HCT116 (cell line): Measurements from ENCODE around the gene NT5C3B. TPM values are rescaled to one million over a fixed set of nuclear protein-coding genes. Genes with fewer than 3 reads are reported as not detected.
A peak's percentile ranks its signal among the peaks of the same experiment; 100 is the strongest.

ENCODE experiments used
- ATAC-seq: fragments of 200-7000 bp; cut with Tn5 transposase; 2 replicates; pipeline ENCODE4 v1.9.1; 2020; ENCODE audit warnings: mild to moderate bottlenecking, moderate library complexity
- BruUV-seq: library from RNA; stranded (reverse); fragments of 400-500 nt; replicated peaks from 2 replicates; lab custom pipeline; 2021; lab: Mats Ljungman, UMichigan
- CTCF ChIA-PET: fragments of 300-600 bp; sonication (Branson Sonifier 250); formaldehyde crosslinking; loops from one replicate; lab custom pipeline; 2021; ENCODE audit warnings: antibody characterized with exemption; lab: Charles Lee
- POLR2A ChIA-PET: fragments of 300-600, 350-600 bp; sonication (Branson Sonifier 250); formaldehyde crosslinking; loops from one replicate; lab custom pipeline; 2021; ENCODE audit warnings: antibody characterized with exemption; lab: Charles Lee
- RAD21 ChIA-PET, 2 experiments: fragments of 300-600 bp; sonication (Branson Sonifier 250); formaldehyde crosslinking; loops; one replicate each; lab custom pipeline; 2023; ENCODE audit warnings: low total read pairs in 2 of 2; ENCODE audit not compliant: uncharacterized antibody in 2 of 2, unreplicated experiment in 2 of 2, low non-redundant PET in 1 of 2; lab: Charles Lee
- DNase-seq: peaks from one replicate; pipeline ENCODE4 v3.0.0-alpha.2; 2010; ENCODE audit warnings: low read depth, low spot score
- H2AFZ ChIP-seq: fragments of 200-600 bp; shearing (Covaris generic), sonication (generic); 2 replicates; pipeline ENCODE4 v1.6.1; 2017; ENCODE audit warnings: low read depth, mixed run types, mixed read lengths, antibody characterized with exemption, low read length; ENCODE audit not compliant: poor library complexity, severe bottlenecking
- H3K27ac ChIP-seq: 2 replicates; pipeline ENCODE4 v1.5.1; 2012; ENCODE audit warnings: low read depth, low read length
- H3K27me3 ChIP-seq: fragments of 200-600 bp; sonication (generic); 2 replicates; pipeline ENCODE4 v1.6.1; 2016; ENCODE audit warnings: mixed run types, low read length, mixed read lengths; ENCODE audit not compliant: insufficient read depth
- H3K36me3 ChIP-seq, 2 experiments: fragments of 200-500 bp in 1 of 2; fragments of 200-600 bp in 1 of 2; sonication (Bioruptor generic) in 1 of 2; sonication (generic) in 1 of 2; 2 replicates each; pipeline versions ENCODE4 v1.5.1 to v1.6.1; 2014 to 2016; ENCODE audit warnings: low read length in 2 of 2, inconsistent platforms in 1 of 2, mixed read lengths in 1 of 2, mixed run types in 1 of 2; ENCODE audit not compliant: insufficient read depth in 2 of 2, control insufficient read depth in 1 of 2
- H3K4me1 ChIP-seq, 2 experiments: fragments of 200-600 bp in 1 of 2; sonication (generic) in 1 of 2; 2 replicates each; pipeline versions ENCODE4 v1.5.1 to v1.6.1; 2012 to 2017; ENCODE audit warnings: low read length in 2 of 2, inconsistent platforms in 1 of 2, mild to moderate bottlenecking in 1 of 2, mixed read lengths in 1 of 2, mixed run types in 1 of 2, moderate library complexity in 1 of 2; ENCODE audit not compliant: insufficient read depth in 2 of 2, control insufficient read depth in 1 of 2
- H3K4me2 ChIP-seq: fragments of 200-600 bp; sonication (generic); 2 replicates; pipeline ENCODE4 v1.6.1; 2017; ENCODE audit warnings: mixed run types, low read length, mixed read lengths
- H3K4me3 ChIP-seq, 2 experiments: fragments of 200-600 bp in 1 of 2; sonication (generic) in 1 of 2; replicated peaks in 1 of 2; 2 replicates each; pipeline ENCODE4 v1.5.1; 2011 to 2016; ENCODE audit warnings: low read length in 2 of 2, control low read depth in 1 of 2, low read depth in 1 of 2, mild to moderate bottlenecking in 1 of 2, mixed read lengths in 1 of 2, mixed run types in 1 of 2
- H3K79me2 ChIP-seq: fragments of 200-600 bp; sonication (generic); 2 replicates; pipeline ENCODE4 v1.6.1; 2017; ENCODE audit warnings: mild to moderate bottlenecking, mixed run types, low read length, moderate library complexity, mixed read lengths; ENCODE audit not compliant: insufficient read depth
- H3K9ac ChIP-seq: fragments of 200-600 bp; sonication (generic); 2 replicates; pipeline ENCODE4 v1.6.1; 2016; ENCODE audit warnings: low read length, mixed read lengths
- H3K9me2 ChIP-seq: fragments of 200-600 bp; sonication (generic), shearing (Covaris generic); 2 replicates; pipeline ENCODE4 v1.6.1; 2017; ENCODE audit warnings: mixed run types, mild to moderate bottlenecking, moderate library complexity; ENCODE audit not compliant: insufficient read depth
- H3K9me3 ChIP-seq, 2 experiments: fragments of 200-500 bp in 1 of 2; fragments of 200-600 bp in 1 of 2; sonication (Bioruptor generic) in 1 of 2; sonication (generic) in 1 of 2; 2 replicates each; pipeline ENCODE4 v1.6.1; 2014 to 2017; ENCODE audit warnings: low read length in 2 of 2, mixed read lengths in 2 of 2, inconsistent platforms in 1 of 2, low read depth in 1 of 2, mild to moderate bottlenecking in 1 of 2, mixed run types in 1 of 2, moderate library complexity in 1 of 2; ENCODE audit not compliant: control insufficient read depth in 1 of 2, insufficient read depth in 1 of 2
- H4K20me1 ChIP-seq: fragments of 200-600 bp; sonication (generic), shearing (Covaris generic); 2 replicates; pipeline ENCODE4 v1.6.1; 2017; ENCODE audit warnings: mixed run types, mild to moderate bottlenecking, moderate library complexity; ENCODE audit not compliant: insufficient read depth
- EZH2phosphoT487 ChIP-seq: fragments of 200-600 bp; IDR thresholded peaks from 2 replicates; pipeline ENCODE4 v1.6.1; 2018; ENCODE audit warnings: antibody characterized with exemption, borderline replicate concordance
- POLR2AphosphoS5 ChIP-seq: IDR thresholded peaks from 2 replicates; pipeline ENCODE4 v1.6.1; 2011; ENCODE audit warnings: mild to moderate bottlenecking, low read depth, low read length, moderate library complexity
- YY1 ChIP-seq: IDR thresholded peaks from 2 replicates; pipeline ENCODE4 v1.6.1; 2011; ENCODE audit warnings: low read length, low read depth, moderate library complexity, mild to moderate bottlenecking; ENCODE audit not compliant: insufficient replicate concordance; ENCODE audit errors: extremely low read depth
- intact Hi-C: fragments of 100-400 bp; cut with micrococcal nuclease; formaldehyde crosslinking; loops from 2 replicates; pipeline ENCODE4 v1.10.0; 2022
- total RNA-seq: library from RNA; stranded (reverse); gene quantifications from one replicate; pipeline ENCODE4 v1.2.1, GENCODE V29; 2021; ENCODE audit not compliant: unreplicated experiment
- TF ChIP-seq, protein P1 (sequence below): IDR thresholded peaks from 2 replicates; pipeline ENCODE4 v1.6.1; 2011; ENCODE audit warnings: mild to moderate bottlenecking, low read length, moderate library complexity; ENCODE audit not compliant: insufficient replicate concordance; ENCODE audit errors: extremely low read depth

The NT5C3B gene
- total RNA-seq, 1 experiment from 2014 or later: 110 TPM

DNA sequence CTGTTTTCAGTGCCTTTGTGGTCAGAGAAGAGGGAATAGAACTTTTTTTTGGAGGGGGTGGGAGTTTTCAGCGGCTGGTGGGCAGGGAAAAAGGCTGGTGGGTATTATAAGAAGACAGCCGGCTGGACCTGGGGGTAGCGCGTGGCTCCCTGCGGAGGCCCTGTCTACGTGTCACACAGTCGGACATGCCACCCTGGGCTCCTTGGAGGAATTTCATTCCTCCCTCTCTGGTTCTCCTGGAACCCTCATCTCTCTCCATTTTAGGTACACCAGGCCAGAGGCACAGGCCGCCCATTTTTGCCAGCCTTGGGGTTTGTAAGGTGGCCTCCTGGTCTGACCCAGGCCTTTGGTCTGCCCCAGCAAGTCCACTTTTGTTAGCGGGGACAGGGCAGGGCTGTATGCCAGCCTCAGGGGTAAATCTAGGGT lies 22.3 kb downstream of the NT5C3B start (continued):
- TF ChIP-seq YY1: no peak
- TF ChIP-seq EZH2phosphoT487: no peak
- TF ChIP-seq, protein P1, sequence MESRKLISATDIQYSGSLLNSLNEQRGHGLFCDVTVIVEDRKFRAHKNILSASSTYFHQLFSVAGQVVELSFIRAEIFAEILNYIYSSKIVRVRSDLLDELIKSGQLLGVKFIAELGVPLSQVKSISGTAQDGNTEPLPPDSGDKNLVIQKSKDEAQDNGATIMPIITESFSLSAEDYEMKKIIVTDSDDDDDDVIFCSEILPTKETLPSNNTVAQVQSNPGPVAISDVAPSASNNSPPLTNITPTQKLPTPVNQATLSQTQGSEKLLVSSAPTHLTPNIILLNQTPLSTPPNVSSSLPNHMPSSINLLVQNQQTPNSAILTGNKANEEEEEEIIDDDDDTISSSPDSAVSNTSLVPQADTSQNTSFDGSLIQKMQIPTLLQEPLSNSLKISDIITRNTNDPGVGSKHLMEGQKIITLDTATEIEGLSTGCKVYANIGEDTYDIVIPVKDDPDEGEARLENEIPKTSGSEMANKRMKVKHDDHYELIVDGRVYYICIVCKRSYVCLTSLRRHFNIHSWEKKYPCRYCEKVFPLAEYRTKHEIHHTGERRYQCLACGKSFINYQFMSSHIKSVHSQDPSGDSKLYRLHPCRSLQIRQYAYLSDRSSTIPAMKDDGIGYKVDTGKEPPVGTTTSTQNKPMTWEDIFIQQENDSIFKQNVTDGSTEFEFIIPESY: no peak

- H3K36me3 ChIP-seq: no peaks in the 10 kb centered on the region; a peak in 1 of 4 replicates
- H3K4me1 ChIP-seq: peaks cover 10 to 41% of the 10 kb centered on the region in 2 experiments; a peak in 3 of 4 replicates
- H3K27me3 ChIP-seq: no peaks in the 10 kb centered on the region
- no peak for DNase-seq
- H3K9ac ChIP-seq: peak overlapping the region; percentile 71
- peak overlapping the region; percentile 99 for H3K4me2 ChIP-seq
- BruUV-seq: no TSS peak
- CTCF ChIA-PET: no interaction called here
- H3K27ac ChIP-seq: peak overlapping the region; percentile 97
- H3K9me2 ChIP-seq: no peaks in the 10 kb centered on the region
- RAD21 ChIA-PET: no interaction called here
- H2AFZ ChIP-seq: no peak overlapping the region
- no peak for TF ChIP-seq POLR2AphosphoS5
- TF ChIP-seq, all 23 proteins: peak for 0
- Histone ChIP-seq H3K4me3 (peak overlapping the region; percentile 66 to 72), H4K20me1 (no peaks in the 10 kb centered on the region), H3K9me3 (no peaks in the 10 kb centered on the region), H3K79me2 (peaks cover 30% of the 10 kb centered on the region; the same call in 1 of the 2 replicates)
- intact Hi-C loops: no loop called here
- peak; percentile 0; the same call in 1 of the 2 replicates for ATAC-seq
- POLR2A ChIA-PET: interaction anchor here (2.7 kb wide), 1 partner anchor 27 kb away, joined by 11 read pairs; the partner anchor contains the start of gene JUP
These were observed 22.8 kb downstream of the NT5C3B start for GRCh38 chr17:41813152-41813680.
